GM18519 (cell line): ENCODE measurements around the gene MYO5A.

Source experiments
- ATAC-seq: cut with Tn5 transposase; IDR thresholded peaks from one replicate; pipeline ENCODE4 v1.9.1; 2021; ENCODE audit warnings: mild to moderate bottlenecking, moderate library complexity; ENCODE audit not compliant: unreplicated experiment, low FRiP score

The MYO5A gene

DNA sequence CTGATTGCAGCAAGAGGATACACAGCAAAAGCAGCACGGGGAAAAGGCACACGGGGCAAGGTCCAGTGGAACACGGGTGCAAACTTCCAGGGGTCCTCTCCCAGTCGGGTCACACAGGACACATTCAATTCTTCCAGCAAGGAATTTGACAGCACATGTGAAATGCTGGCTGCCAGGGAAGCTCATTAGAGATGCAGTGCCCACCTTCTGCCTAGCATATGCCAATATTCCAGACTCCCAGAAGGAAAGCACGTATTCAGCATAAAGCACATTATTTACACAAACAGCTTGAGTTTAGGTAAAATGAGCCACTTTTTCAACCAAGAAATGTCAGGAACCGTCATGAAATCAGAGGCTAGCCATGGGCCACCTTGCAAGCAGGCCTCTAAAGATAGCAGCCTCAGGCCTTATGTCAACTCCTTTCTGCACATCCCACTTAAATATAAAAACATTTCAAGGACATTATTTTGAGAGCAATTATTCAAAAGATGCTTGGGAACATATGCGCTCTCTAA is 252.4 kb downstream of the MYO5A start:
- ATAC-seq: no peak

GRCh38 chr15:52263563-52264282 is 265.0 kb downstream of the MYO5A start:
- no peak for ATAC-seq

- no peak for ATAC-seq
Observed at GRCh38 chr15:52262364-52262763, 266.3 kb downstream of the MYO5A start.

DNA sequence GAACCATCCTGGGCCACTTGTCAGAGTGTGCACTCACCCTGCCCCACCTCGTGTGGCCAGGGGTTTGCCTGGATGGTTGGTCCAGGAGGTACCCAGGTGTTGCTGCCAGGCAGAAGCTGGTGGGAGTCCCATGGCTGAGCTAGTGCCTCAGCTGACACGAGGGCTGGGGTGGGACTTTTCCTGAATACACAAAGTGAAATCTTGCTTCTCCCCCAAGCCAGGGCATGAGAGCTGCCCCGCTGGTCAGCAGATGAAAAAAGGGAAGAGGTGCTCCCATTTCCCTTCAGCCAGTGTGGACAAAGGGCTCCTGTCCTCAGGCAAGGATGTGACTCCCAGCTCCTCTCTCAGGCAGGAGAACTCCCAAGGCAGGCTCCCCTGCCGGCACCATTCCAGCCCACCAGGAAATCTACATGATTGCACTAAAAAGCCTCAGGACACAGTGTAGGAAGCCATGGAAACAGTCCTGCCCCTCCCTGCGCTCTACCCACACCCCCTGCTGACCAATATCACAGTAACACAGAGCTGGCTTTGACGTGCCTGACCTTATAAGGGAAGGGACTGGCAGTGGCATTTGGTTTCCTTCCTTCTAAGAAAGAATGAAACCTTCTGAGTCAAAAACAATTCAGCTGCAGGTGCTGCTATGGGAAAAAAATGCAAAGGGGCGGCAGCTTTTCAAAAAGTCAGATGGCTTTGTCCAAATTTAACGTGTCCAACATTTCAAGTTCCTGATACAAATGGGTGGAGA is 267.0 kb downstream of the MYO5A start:
- peak; percentile 98 for ATAC-seq

- no peak for ATAC-seq
Observed at GRCh38 chr15:52261026-52261425, 267.7 kb downstream of the MYO5A start.

DNA sequence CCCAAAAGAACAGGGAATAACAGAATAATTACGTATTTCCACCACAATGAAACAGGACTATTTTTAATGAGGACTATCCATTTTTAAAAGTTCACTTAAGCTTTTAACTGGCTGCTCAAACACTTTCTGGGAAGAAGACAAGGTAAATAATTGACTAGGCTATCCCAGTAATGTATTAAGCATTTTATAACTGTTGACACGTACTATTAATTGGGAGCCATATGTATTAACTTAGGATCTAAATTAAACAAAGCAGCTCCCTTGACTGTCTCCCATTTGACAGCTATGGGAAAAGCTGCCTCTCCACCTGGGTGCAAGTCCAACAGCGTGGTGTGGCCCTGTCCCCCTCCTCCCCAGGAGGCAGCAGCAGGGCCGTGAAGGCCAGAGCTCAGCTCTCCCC is 269.2 kb downstream of the MYO5A start:
- no peak for ATAC-seq

- ATAC-seq: no peak
Observed at GRCh38 chr15:52258461-52258860, 270.2 kb downstream of the MYO5A start.

DNA sequence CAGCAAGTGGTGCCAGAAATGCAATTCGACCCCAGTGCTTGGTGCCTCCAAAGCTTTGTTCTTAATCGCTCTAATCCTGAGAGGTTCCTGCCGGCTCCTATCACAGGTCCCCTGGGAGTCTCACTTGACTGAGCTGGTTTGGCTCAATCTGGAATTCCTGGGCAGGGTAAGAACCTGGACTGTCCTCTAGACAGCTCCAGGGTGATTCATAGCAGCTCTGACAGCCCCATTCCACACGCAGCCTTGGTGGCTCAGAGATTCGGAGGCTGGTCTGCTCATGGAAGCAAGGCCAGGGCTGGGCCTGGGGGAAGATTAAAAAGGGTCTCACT is 271.0 kb downstream of the MYO5A start:
- ATAC-seq: no peak
